Measurements from ENCODE around the gene ZNF442.
"Not testable (repeated sequence)": the region's sequence is repeated elsewhere in the genome, so short reads cannot be mapped to it uniquely, and the experiment has no call there.

ZNF442 gene

GRCh38 chr19:12391148-12391547 is 25.7 kb upstream of the ZNF442 start:
- H3K79me2 ChIP-seq (ENCODE audit: insufficient read depth, low read length); H3K9ac ChIP-seq (ENCODE audit: low read depth, low read length, poor library complexity, severe bottlenecking); H3K27me3 ChIP-seq (ENCODE audit: insufficient read depth, low read length, poor library complexity, severe bottlenecking); H2AFZ ChIP-seq (ENCODE audit: low read length); H4K20me1 ChIP-seq (ENCODE audit: insufficient read depth, low read length, poor library complexity, severe bottlenecking); H3F3A ChIP-seq (ENCODE audit: low read depth); H3K4me3 ChIP-seq (ENCODE audit: low read length, poor library complexity, severe bottlenecking); H3K4me1 ChIP-seq (ENCODE audit: insufficient read depth, low read length, poor library complexity, severe bottlenecking); H3K9me3 ChIP-seq (ENCODE audit: insufficient read depth, low read depth, low read length); H3K4me2 ChIP-seq (ENCODE audit: low read depth, low read length, poor library complexity, severe bottlenecking); H3K9me2 ChIP-seq (replicated peaks; ENCODE audit: low read depth, low read length): not testable (repeated sequence)
- peaks cover 29% of the 10 kb centered on the region for H3K36me3 ChIP-seq (ENCODE audit: insufficient read depth, low read length)

- H3K9me3 ChIP-seq (ENCODE audit: insufficient read depth, low read depth, low read length); H3K79me2 ChIP-seq (ENCODE audit: insufficient read depth, low read length); H3K9me2 ChIP-seq (replicated peaks; ENCODE audit: low read depth, low read length); H3F3A ChIP-seq (ENCODE audit: low read depth); H3K27me3 ChIP-seq (ENCODE audit: insufficient read depth, low read length, poor library complexity, severe bottlenecking); H3K4me2 ChIP-seq (ENCODE audit: low read depth, low read length, poor library complexity, severe bottlenecking); H4K20me1 ChIP-seq (ENCODE audit: insufficient read depth, low read length, poor library complexity, severe bottlenecking); H3K4me1 ChIP-seq (ENCODE audit: insufficient read depth, low read length, poor library complexity, severe bottlenecking); H3K9ac ChIP-seq (ENCODE audit: low read depth, low read length, poor library complexity, severe bottlenecking); H2AFZ ChIP-seq (ENCODE audit: low read length); H3K4me3 ChIP-seq (ENCODE audit: low read length, poor library complexity, severe bottlenecking): not testable (repeated sequence)
- peaks cover 15% of the 10 kb centered on the region for H3K36me3 ChIP-seq (ENCODE audit: insufficient read depth, low read length)
Observed at GRCh38 chr19:12386365-12386764, 20.9 kb upstream of the ZNF442 start.

- Histone ChIP-seq H4K20me1 (ENCODE audit: insufficient read depth, low read length, poor library complexity, severe bottlenecking) (no peaks in the 10 kb centered on the region), H3K79me2 (ENCODE audit: insufficient read depth, low read length) (no peaks in the 10 kb centered on the region), H3K27me3 (ENCODE audit: insufficient read depth, low read length, poor library complexity, severe bottlenecking) (no peaks in the 10 kb centered on the region), H2AFZ (ENCODE audit: low read length) (no peak overlapping the region), H3K9ac (ENCODE audit: low read depth, low read length, poor library complexity, severe bottlenecking) (no peak overlapping the region), H3K9me3 (ENCODE audit: insufficient read depth, low read depth, low read length) (peaks cover 8% of the 10 kb centered on the region), H3K36me3 (ENCODE audit: insufficient read depth, low read length) (no peaks in the 10 kb centered on the region), H3K9me2 (replicated peaks; ENCODE audit: low read depth, low read length) (no peaks in the 10 kb centered on the region), H3K4me2 (ENCODE audit: low read depth, low read length, poor library complexity, severe bottlenecking) (no peak overlapping the region), H3K4me3 (ENCODE audit: low read length, poor library complexity, severe bottlenecking) (no peak overlapping the region), H3K4me1 (ENCODE audit: insufficient read depth, low read length, poor library complexity, severe bottlenecking) (no peaks in the 10 kb centered on the region), H3F3A (ENCODE audit: low read depth) (no peaks in the 10 kb centered on the region)
- TF ChIP-seq EZH2phosphoT487 (IDR thresholded peaks at IDR 0.05; ENCODE audit: borderline replicate concordance), result no peak
- no peak for TF ChIP-seq CTCF (conservative IDR thresholded peaks at IDR 0.05; ENCODE audit: low read length)
Observed at GRCh38 chr19:12380444-12380737, 14.9 kb upstream of the ZNF442 start.

GRCh38 chr19:12379732-12380443 is 14.4 kb upstream of the ZNF442 start:
- no peaks in the 10 kb centered on the region for H3K36me3 ChIP-seq (ENCODE audit: insufficient read depth, low read length)
- H3K4me2 ChIP-seq (ENCODE audit: low read depth, low read length, poor library complexity, severe bottlenecking), result no peak overlapping the region
- H2AFZ ChIP-seq (ENCODE audit: low read length), result no peak overlapping the region
- H4K20me1 ChIP-seq (ENCODE audit: insufficient read depth, low read length, poor library complexity, severe bottlenecking), result no peaks in the 10 kb centered on the region
- no peaks in the 10 kb centered on the region for H3K27me3 ChIP-seq (ENCODE audit: insufficient read depth, low read length, poor library complexity, severe bottlenecking)
- no peaks in the 10 kb centered on the region for H3K4me1 ChIP-seq (ENCODE audit: insufficient read depth, low read length, poor library complexity, severe bottlenecking)
- no peak overlapping the region for H3K4me3 ChIP-seq (ENCODE audit: low read length, poor library complexity, severe bottlenecking)
- peaks cover 8% of the 10 kb centered on the region for H3K9me3 ChIP-seq (ENCODE audit: insufficient read depth, low read depth, low read length)
- TF ChIP-seq EZH2phosphoT487 (IDR thresholded peaks at IDR 0.05; ENCODE audit: borderline replicate concordance), result no peak
- no peak for TF ChIP-seq CTCF (conservative IDR thresholded peaks at IDR 0.05; ENCODE audit: low read length)
- H3K9me2 ChIP-seq (replicated peaks; ENCODE audit: low read depth, low read length), result no peaks in the 10 kb centered on the region
- no peaks in the 10 kb centered on the region for H3K79me2 ChIP-seq (ENCODE audit: insufficient read depth, low read length)
- no peak overlapping the region for H3K9ac ChIP-seq (ENCODE audit: low read depth, low read length, poor library complexity, severe bottlenecking)
- H3F3A ChIP-seq (ENCODE audit: low read depth), result no peaks in the 10 kb centered on the region

Data from Loucy (cell line).